Astrocyte of the spinal cord (primary cell): ENCODE measurements around the gene RAB39A.
"Not testable (repeated sequence)": the region's sequence is repeated elsewhere in the genome, so short reads cannot be mapped to it uniquely, and the experiment has no call there.

Experiments
- DNase-seq: peaks from one replicate; pipeline ENCODE4 v3.0.0; 2011; ENCODE audit warnings: low read depth, low spot score
- H3K4me3 ChIP-seq: 2 replicates; pipeline ENCODE4 v1.5.1; 2011; ENCODE audit warnings: low read depth, mild to moderate bottlenecking, low read length, moderate library complexity
- CTCF ChIP-seq: IDR thresholded peaks from 2 replicates; pipeline ENCODE4 v1.5.1; 2012; ENCODE audit warnings: low read depth, mild to moderate bottlenecking, low read length, inconsistent platforms
- in situ Hi-C: cut with HindIII; loops from 2 replicates; pipeline ENCODE4 v1.10.0; 2017; ENCODE audit warnings: low sequenced_read_pairs

Gene RAB39A

DNA sequence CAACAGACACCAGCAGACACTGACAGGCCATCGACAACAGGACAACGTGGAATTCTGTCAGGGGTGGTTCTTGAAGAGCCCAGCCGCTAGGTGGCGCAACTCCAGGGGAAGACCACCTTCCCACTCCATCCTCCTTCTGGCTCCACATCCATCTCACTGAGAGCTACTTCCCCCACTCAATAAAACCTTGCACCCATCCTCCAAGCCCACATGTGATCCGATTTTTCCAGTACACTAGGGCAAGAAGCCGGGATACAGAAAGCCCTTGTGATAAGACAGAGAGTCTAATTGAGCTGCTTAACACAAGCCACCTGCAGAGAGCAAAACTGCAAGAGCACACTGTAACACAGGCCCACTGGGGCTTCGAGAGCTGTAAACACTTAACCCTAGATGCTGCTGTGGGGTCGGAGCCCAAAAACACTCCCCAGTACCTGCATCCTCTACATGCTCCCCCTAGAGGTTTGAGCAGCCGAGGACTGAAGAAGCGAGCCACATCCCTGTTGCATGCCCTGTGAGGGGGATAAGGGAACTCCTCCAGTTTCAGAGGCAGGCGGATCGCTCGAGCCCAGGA, 11.5 kb upstream of the RAB39A start:
- DNase-seq = no peak
- in situ Hi-C loops = no loop called here

GRCh38 chr11:107921997-107922396, 6.3 kb upstream of the RAB39A start:
- H3K4me3 ChIP-seq = no peak overlapping the region
- DNase-seq = no peak
- TF ChIP-seq CTCF = no peak
- in situ Hi-C loops = no loop called here

More for the DNA sequence above, 11.5 kb upstream of the RAB39A start:
- peak; percentile 66 for TF ChIP-seq CTCF
- H3K4me3 ChIP-seq = no peak overlapping the region

GRCh38 chr11:107923519-107923918, 4.7 kb upstream of the RAB39A start:
- in situ Hi-C loops, H3K4me3 ChIP-seq, DNase-seq: not testable (repeated sequence)

- TF ChIP-seq CTCF = no peak
- no peak for DNase-seq
- in situ Hi-C loops = no loop called here
- no peak overlapping the region for H3K4me3 ChIP-seq
Observed at GRCh38 chr11:107924306-107924705, 3.9 kb upstream of the RAB39A start.

- in situ Hi-C loops = no loop called here
- TF ChIP-seq CTCF = no peak
- no peak for DNase-seq
Observed at GRCh38 chr11:107927559-107927958, 689 bp upstream of the RAB39A start.

DNA sequence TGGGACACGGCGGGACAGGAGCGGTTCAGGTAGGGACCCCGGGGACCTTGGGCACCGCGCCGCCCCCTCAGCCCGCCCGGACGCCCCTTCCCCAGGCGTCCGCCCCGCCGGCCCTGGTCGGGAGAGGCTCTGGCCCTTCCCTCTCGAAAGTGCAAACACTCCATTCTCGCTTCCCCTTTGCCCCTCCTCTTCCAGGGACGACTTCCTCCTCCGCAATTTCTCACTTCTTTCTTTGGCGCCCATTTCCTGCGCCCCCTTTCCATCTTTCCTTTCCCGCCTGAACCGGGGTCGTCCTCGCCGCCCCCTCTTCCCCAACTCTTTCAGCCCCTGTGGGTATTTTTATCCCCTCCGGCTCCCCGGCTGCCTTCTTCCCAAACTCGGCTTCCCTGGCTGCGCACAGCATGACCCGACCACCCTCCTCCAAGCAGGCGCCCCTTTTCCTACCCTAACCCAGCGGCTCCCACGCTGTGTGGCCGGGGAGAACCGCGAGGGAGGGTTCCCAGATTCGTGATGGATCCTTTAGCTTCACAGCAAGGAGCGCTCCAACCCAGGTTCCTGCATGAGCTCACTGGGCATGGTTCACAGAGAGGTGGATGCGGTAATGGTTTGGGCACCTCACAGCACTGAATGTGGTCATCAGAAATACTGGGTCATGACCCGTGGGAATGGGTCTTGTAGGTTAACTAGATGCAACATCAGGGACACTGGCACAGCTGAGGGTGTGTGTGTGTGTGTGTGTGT, 689 bp downstream of the RAB39A start:
- no peak for DNase-seq
- TF ChIP-seq CTCF = no peak
- in situ Hi-C loops = no loop called here

More at GRCh38 chr11:107927559-107927958, 689 bp upstream of the RAB39A start:
- H3K4me3 ChIP-seq = peak overlapping the region; percentile 35

DNA sequence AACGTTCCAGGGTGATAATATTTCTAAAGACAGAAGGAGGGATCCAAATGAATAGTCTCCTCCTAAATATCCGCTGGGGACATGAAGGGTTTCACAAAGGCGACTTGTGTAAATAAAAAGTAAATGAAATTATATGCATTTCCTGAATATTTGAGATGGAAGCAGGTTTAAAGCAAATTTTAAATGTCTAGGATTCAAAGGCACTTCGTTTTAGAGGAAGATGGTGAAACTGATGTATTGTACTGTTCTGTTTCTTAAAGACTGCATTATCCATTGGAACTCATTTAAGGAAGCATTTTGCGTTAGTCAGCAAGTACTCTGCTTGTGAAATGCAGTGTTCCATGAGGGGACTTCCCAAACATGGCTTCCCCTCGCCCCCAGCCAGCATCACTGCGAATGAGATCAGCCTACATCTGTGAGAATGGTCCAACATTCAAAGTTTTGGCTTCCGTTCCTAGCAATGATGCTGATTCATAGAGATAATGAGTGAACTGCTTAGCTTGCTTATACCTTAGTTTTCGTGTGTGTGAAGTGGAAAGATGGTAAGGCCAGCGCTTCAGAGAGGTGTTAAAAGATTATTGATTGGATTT, 1.5 kb downstream of the RAB39A start:
- no peak for DNase-seq
- TF ChIP-seq CTCF = no peak
- in situ Hi-C loops = no loop called here
- H3K4me3 ChIP-seq = no peak overlapping the region

More for the DNA sequence above, 689 bp downstream of the RAB39A start:
- H3K4me3 ChIP-seq = peak overlapping the region; percentile 37
